Measurements from ENCODE around the gene TKT. TPM values are rescaled to one million over a fixed set of nuclear protein-coding genes. Genes with fewer than 3 reads are reported as not detected.
A peak's percentile ranks its signal among the peaks of the same experiment; 100 is the strongest.

The TKT gene
- total and polyA plus RNA-seq, 2 of the 13 experiments (the other 11 are each of a cell fraction or from before 2014, with no cell fraction given) = 150 to 238 TPM

DNA sequence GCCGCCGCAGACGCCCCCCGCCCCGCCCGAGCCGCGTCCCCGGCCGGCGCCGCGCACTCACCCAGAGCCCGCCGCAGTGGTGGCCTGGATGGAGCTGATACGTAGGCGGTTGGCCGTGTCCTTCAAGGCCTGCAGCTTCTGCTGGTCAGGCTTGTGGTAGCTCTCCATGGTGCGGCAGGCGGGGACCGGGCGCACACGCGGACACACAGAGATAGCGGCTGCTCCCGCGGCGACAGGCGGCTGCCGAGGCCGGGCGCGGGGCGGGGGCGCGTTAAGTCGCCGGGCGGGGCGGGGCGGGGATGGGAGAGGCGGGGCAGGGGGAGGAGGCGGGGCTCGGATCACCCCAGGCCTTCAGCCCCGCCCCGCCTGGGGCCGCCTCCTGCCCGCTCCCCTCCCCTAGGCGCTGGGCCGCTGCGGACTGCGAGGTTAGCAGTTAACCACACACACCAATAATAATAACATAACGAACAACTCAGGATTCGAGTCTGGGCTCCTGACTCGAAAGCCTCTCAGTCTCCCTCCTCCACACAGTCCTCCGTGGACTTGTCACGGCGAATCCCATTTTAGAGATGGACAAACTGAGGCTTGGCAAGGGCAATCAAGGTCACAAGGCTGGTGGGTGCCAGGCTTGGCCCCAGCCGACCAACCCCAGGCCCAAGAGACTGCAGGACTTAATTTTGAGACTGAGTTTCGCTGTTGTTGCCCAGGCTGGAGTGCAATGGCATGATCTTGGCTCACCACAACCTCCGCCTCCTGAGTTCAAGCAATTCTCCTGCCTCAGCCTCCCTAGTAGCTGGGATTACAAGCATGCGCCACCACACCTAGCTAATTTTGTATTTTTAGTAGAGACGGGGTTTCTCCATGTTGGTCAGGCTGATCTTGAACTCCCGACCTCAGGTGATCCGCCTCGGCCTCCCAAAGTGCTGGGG, at the start of gene TKT (continued):
- TF ChIP-seq NR3C1 (CRISPR knock-in tag; IDR thresholded peaks at IDR 0.05) (no peak), ONECUT2 (CRISPR knock-in tag; IDR thresholded peaks at IDR 0.05) (no peak), ZNF292 (CRISPR knock-in tag; IDR thresholded peaks at IDR 0.05; ENCODE audit: borderline replicate concordance, low read depth) (no peak), ZKSCAN1 (IDR thresholded peaks at IDR 0.05; ENCODE audit: low read length) (no peak), KDM2A (CRISPR knock-in tag; IDR thresholded peaks at IDR 0.05; ENCODE audit: borderline replicate concordance, low read depth) (peak; percentile 66; the same call in 1 of the 2 replicates), ZNF331 (CRISPR knock-in tag; IDR thresholded peaks at IDR 0.05) (peak; percentile 40; the same call in 1 of the 2 replicates), ZNF234 (CRISPR knock-in tag; conservative IDR thresholded peaks at IDR 0.05) (no peak; the same call in 1 of the 2 replicates), ZNF713 (CRISPR knock-in tag; IDR thresholded peaks at IDR 0.05) (no peak; the same call in 1 of the 2 replicates), ZNF660 (CRISPR knock-in tag; IDR thresholded peaks at IDR 0.05; ENCODE audit: borderline replicate concordance, low read depth) (no peak), ZNF766 (CRISPR knock-in tag; IDR thresholded peaks at IDR 0.05; ENCODE audit: borderline replicate concordance) (no peak), REXO4 (CRISPR knock-in tag; IDR thresholded peaks at IDR 0.05; ENCODE audit: borderline replicate concordance) (no peak), ZNF792 (CRISPR knock-in tag; IDR thresholded peaks at IDR 0.05) (peak; percentile 96), ZNF10 (CRISPR knock-in tag; IDR thresholded peaks at IDR 0.05; ENCODE audit: borderline replicate concordance, low read depth) (no peak), CREM (IDR thresholded peaks at IDR 0.05) (no peak), CREM (CRISPR knock-in tag; IDR thresholded peaks at IDR 0.05) (no peak), EZH2 (conservative IDR thresholded peaks at IDR 0.05; ENCODE audit: low read depth, low read length) (no peak), ZNF75D (CRISPR knock-in tag; IDR thresholded peaks at IDR 0.05; ENCODE audit: borderline replicate concordance) (no peak), ZNF761 (CRISPR knock-in tag; conservative IDR thresholded peaks at IDR 0.05) (no peak), FOXO1 (CRISPR knock-in tag; IDR thresholded peaks at IDR 0.05) (no peak), ZNF33B (CRISPR knock-in tag; IDR thresholded peaks at IDR 0.05) (no peak), CCDC6 (CRISPR knock-in tag; IDR thresholded peaks at IDR 0.05) (no peak)
- TF ChIP-seq, protein P1, sequence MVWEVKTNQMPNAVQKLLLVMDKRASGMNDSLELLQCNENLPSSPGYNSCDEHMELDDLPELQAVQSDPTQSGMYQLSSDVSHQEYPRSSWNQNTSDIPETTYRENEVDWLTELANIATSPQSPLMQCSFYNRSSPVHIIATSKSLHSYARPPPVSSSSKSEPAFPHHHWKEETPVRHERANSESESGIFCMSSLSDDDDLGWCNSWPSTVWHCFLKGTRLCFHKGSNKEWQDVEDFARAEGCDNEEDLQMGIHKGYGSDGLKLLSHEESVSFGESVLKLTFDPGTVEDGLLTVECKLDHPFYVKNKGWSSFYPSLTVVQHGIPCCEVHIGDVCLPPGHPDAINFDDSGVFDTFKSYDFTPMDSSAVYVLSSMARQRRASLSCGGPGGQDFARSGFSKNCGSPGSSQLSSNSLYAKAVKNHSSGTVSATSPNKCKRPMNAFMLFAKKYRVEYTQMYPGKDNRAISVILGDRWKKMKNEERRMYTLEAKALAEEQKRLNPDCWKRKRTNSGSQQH (CRISPR knock-in tag; IDR thresholded peaks at IDR 0.05; ENCODE audit: low read depth) = peak; percentile 58; the same call in 1 of the 2 replicates
- TF ChIP-seq, protein P2, sequence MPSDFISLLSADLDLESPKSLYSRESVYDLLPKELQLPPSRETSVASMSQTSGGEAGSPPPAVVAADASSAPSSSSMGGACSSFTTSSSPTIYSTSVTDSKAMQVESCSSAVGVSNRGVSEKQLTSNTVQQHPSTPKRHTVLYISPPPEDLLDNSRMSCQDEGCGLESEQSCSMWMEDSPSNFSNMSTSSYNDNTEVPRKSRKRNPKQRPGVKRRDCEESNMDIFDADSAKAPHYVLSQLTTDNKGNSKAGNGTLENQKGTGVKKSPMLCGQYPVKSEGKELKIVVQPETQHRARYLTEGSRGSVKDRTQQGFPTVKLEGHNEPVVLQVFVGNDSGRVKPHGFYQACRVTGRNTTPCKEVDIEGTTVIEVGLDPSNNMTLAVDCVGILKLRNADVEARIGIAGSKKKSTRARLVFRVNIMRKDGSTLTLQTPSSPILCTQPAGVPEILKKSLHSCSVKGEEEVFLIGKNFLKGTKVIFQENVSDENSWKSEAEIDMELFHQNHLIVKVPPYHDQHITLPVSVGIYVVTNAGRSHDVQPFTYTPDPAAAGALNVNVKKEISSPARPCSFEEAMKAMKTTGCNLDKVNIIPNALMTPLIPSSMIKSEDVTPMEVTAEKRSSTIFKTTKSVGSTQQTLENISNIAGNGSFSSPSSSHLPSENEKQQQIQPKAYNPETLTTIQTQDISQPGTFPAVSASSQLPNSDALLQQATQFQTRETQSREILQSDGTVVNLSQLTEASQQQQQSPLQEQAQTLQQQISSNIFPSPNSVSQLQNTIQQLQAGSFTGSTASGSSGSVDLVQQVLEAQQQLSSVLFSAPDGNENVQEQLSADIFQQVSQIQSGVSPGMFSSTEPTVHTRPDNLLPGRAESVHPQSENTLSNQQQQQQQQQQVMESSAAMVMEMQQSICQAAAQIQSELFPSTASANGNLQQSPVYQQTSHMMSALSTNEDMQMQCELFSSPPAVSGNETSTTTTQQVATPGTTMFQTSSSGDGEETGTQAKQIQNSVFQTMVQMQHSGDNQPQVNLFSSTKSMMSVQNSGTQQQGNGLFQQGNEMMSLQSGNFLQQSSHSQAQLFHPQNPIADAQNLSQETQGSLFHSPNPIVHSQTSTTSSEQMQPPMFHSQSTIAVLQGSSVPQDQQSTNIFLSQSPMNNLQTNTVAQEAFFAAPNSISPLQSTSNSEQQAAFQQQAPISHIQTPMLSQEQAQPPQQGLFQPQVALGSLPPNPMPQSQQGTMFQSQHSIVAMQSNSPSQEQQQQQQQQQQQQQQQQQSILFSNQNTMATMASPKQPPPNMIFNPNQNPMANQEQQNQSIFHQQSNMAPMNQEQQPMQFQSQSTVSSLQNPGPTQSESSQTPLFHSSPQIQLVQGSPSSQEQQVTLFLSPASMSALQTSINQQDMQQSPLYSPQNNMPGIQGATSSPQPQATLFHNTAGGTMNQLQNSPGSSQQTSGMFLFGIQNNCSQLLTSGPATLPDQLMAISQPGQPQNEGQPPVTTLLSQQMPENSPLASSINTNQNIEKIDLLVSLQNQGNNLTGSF (CRISPR knock-in tag; IDR thresholded peaks at IDR 0.05) = 0 out of 2 replicates have a peak, but pooled peaks have one; percentile 7
